Inflammatory macrophage treated with lipopolysaccharide for 1 hour (primary cell): Measurements from ENCODE around the gene CAPN12.

Experiments
- DNase-seq, 2 donors: peaks; one replicate each; pipeline ENCODE4 v3.0.0-alpha.2; 2020 to 2022

CAPN12 gene

GRCh38 chr19:38709671-38710415 lies 34.4 kb downstream of the CAPN12 start:
- no peak for DNase-seq

GRCh38 chr19:38709119-38709518 lies 35.2 kb downstream of the CAPN12 start:
- no peak for DNase-seq

DNA sequence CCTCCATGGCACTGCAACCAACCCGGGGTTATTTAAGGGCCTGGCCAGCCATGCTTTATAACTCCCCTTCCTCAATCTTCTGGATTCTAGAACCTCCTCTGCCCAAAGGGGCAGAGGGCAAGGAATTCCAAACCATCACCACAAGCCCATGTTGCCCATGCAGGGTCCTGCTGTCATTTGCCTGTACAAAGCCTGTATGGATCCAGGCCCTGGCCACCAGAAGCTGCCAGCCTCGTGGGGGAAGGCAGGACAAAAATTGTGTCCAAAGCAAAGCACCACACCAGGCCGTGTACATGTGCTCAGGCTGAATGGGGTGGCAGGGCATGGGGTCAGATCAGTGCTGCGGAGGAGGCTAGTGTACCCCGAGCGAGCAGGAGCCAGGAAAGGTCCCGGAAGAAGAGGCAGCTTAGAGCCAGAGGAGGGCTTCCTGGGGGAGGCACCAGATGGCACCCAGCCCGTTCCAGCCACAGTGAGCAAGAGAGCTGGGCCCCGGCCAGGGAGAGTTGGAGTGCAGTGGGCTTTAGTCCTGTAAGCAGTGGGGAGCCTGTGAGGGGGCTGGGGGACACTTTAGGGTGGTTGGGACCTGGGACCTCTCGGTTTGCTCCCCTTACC lies 35.8 kb downstream of the CAPN12 start:
- no peak for DNase-seq

GRCh38 chr19:38707512-38708114 lies 36.7 kb downstream of the CAPN12 start:
- no peak for DNase-seq

DNA sequence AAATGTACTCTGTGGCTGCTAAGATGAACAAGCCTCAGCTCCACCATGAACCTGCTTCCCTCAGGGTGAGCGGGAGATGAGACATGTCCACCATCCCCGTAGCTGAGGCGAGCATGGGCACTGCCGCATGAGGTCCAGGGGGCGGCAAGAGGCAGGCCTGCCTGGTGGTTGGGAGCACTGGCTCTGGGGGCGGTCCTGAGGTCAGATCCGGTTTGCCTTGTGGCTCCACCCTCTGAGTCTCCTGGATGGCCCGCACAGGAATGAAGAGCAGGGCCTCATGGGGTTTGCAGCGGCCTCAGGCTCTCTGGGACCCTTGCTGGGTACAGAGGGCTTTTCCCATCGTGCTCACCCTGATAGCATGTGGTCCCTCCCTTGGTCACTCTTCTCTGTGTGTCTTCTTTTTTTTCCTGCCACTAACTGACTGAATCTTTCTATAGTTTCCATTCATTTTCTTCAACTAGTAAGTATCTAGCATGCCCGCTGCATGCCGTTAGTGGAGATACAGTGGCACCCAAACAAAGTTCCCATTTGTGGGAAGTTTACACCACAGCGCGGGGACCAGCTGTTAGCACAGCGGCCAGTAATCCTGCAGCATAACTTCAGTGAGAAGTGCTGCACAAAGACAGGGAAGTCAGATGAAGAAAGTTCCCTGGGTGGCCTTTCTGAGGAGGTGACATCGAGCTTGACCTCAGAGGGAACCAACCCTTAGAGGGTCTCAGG lies 37.3 kb downstream of the CAPN12 start:
- DNase-seq: no peak

DNA sequence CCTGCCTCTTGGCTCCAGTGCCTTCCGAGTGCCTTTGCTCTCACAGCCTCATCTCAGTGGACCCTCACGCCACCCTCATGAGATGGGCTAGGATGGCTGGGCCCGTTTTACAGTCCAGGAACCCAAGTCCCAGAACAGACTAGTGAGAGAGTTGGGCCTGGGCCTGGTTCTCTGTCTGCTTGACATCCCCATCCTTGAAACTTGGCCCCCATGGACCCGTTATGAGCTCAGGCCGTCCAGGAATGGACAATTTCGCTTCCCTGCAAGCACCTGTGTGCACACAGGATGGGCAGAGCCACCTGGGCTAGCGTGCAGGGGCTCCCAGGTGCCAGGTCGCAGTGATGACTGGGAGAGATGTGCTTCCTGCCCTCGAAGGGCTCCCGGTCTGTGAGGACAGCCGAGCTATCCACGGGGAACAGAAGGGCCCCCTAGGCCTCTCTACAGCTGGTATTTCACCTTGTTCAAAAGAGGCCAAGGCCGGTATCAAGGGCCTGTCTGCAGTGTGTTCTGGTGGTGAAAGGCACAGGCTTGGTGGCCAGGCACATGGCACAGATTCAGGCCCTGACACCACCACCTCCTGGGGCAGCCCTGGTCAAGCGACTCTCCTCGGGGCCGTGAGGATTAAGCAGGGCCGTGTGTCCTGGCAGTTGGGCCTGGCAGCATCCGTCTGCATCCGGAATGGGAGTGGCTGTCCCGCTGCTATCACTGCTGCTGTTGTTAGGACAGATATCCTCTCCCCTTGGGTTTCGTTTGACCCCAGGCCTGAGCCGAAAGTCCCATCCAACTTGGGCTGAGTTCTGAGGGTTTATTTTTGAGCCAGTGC lies 38.9 kb downstream of the CAPN12 start:
- no peak for DNase-seq

- no peak for DNase-seq
These were observed 39.7 kb downstream of the CAPN12 start for GRCh38 chr19:38704488-38705026.

DNA sequence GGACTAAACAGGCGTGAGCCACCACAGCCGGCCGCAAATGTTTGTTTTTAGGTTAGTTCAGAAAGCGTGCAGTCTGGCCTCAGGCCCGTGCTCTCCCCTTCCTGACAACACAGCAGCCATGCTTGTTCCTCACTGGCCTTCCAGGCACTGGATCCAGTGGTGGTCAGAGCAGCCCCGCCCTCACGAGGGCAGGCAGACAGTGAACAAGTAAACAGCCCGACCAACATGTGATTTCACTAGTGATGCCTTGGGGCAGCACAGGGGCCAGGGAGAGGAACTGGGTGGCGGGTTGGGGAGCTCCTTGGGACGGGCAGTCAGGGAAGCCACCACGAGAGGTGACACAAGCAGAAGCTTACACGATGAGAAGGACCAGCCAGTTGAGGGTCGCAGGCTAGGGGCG lies 40.8 kb downstream of the CAPN12 start:
- no peak for DNase-seq

GRCh38 chr19:38702278-38702677 lies 42.0 kb downstream of the CAPN12 start:
- no peak for DNase-seq

DNA sequence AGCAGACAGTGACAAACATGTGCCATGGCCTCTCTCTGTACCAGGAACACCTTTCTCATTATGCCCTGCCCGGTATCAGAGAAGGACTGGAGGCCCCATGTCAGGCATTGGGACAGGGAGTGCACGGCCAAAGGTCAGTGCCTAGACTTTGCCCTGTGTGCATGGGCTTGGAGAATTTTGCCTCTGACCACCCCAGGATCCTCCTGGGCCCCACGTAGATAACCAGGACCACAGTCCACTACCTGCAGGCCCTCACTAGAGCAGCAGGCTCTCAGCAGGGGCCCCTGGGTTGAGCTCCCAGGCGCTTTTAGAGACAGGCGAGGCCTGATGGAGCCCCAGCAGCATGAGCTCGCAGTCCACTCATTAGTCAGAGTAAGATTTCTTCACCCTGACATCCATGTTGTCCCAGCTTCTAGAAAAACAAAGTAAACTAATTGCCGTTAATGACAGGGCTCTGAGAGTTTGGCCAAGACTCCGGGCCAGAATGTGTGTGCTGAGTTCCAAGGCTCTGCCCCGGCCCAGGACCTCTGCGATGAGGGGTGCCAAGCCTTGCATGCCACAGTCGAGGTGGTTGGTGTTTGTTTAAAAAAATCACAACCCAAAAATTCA lies 42.7 kb downstream of the CAPN12 start:
- DNase-seq: no peak

GRCh38 chr19:38700902-38701454 lies 43.3 kb downstream of the CAPN12 start:
- no peak for DNase-seq

- no peak for DNase-seq
These were observed 43.8 kb downstream of the CAPN12 start for GRCh38 chr19:38700350-38700901.

DNA sequence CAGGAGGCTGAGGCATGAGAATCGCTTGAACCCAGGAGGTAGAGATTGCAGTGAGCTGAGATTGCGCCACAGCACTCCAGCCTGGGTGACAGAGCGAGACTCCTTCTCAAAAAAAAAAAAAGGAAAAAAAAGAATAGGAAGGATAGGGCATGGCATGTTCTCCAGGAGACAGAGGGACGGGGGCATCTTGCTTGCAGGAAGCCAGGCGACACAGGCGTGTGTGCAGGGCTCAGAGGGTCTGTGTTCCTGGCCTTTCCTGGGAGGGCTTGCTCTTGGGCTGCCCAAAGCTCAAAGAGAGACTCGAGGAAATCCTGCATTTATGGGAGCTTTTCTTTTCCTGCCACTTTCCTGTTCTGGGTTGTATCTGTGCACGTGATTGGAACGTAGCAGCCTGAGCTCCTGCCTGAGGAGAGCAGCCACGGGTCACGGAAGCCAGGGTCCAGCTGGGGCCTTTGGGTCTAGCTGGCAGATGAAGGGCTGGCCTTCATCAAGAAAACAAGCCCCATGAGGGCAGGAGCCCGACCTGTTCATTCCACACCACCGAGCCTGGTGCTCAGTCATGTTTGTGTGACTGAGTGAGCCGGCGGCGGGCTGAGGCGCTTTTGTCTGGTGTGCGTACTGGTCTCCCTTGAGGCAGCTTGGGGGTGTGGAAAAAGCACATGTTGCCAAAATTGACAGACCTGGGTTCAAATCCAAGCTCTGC lies 44.5 kb downstream of the CAPN12 start:
- no peak for DNase-seq

DNA sequence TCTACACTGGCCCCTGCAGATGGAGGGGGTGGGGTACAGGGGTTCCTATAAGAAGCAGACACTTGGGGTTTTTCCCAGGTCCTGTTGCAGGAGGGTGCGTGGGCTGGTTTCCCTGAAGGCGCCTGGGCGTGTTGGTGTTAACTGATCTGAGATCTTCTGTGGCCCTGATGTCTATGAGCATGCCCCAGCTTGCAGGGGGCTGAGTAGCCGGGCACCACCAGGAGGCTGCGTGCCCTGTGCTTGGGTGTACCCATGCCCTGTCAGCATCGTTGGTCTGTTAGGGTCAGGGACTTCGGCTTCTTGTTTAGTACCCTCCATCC lies 45.3 kb downstream of the CAPN12 start:
- peak; percentile 47 to 74 for DNase-seq

- DNase-seq: no peak
These were observed 45.8 kb downstream of the CAPN12 start for GRCh38 chr19:38698225-38699026.

- DNase-seq: no peak
These were observed 46.6 kb downstream of the CAPN12 start for GRCh38 chr19:38697641-38698071.

GRCh38 chr19:38697197-38697596 lies 47.1 kb downstream of the CAPN12 start:
- no peak for DNase-seq

DNA sequence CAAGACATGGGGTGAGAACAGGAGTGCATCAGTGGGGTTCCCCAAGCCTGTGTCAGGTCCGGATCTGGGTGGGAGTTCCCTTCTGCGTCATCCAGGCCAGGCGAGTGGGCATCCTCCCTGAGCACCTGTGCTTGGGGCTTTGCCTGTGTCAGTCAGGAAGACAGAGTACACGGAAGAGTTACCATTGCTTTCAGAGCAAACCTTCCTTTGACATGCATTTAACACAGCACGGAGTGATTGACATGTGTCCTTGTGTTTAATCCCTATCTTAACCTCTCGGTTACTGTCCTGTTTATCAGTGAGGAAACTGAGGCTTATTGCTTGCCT lies 47.6 kb downstream of the CAPN12 start:
- DNase-seq: no peak

DNA sequence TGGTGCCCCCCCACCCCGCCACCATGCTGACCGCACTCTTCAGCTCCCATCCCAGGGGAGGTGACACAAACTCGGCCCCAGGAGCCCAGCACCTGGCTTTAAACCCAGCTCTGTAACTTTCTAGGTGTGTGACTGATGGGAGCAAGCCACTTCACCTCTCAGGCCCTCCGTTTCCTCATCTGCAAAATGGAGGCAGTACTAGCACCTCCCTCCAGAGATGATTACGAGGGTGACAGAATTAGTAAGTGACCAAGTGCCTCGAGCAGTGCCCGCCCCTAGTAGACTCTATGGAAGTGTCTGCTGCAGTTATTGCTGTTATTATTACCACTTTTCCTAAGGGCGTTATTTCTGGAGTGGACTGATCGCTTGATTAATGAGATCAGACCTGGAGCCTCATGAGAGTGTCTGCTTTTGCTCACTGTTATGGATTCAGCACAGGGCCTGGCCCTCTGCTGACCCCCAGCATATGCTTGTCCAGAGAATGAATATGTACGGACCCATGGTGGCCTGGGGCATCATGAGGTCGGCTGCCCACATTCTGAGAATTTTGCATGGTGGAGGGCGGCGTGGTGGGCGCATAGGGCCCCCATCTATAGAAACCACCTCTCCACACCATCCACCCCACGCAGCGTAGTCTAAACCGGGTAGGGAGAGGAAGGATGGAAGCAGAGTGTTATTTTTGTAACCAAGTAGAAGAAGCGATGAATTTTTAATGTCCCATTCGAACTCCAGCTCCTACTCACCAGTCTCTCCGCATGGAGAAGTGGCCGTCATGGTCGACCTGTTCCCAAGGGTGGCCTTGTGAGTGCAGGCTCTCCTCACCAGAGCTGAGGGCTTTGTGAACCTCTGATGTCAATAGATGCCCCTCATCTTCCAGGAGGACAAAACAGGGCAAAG lies 48.2 kb downstream of the CAPN12 start:
- DNase-seq: no peak
